ENCODE results near the gene AP4B1. TPM values are rescaled to one million over a fixed set of nuclear protein-coding genes. Genes with fewer than 3 reads are reported as not detected.
"Not testable (repeated sequence)": the region's sequence is repeated elsewhere in the genome, so short reads cannot be mapped to it uniquely, and the experiment has no call there.

AP4B1 gene
- total RNA-seq = 36.2 TPM

GRCh38 chr1:113904674-113905434, at the start of gene AP4B1, which contains the start of gene DCLRE1B:
AP4B1 (minus strand) TSS chr1:113904799; CDS start chr1:113904717, 82 bp downstream.
DCLRE1B (plus strand) TSS chr1:113905326; CDS start chr1:113905587, 261 bp downstream.
- DNase-seq = peak; percentile 98

DNA sequence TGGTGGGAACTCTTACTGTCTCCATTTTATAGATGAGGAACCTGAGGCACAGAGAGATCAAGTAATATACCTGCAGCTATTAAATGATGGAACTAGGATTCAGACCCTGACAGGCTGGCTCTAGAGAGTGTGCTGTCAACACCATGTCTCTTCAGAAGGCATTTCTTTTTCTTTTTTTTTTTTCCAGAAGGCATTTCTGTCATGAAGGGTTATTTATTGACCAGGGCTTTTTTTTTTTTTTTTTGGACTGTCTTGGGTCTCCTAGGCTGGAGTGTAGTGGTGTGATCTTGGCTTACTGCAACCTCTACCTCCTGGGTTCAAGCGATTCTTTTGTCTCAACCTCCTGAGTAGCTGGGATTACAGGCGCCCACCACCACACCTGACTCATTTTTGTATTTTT, 47.1 kb upstream of the AP4B1 start:
- DNase-seq = no peak

- DNase-seq = no peak
Measured at GRCh38 chr1:113950908-113951307, 46.3 kb upstream of the AP4B1 start.

GRCh38 chr1:113949007-113949406, 44.4 kb upstream of the AP4B1 start:
- DNase-seq = no peak

GRCh38 chr1:113948151-113948550, 43.6 kb upstream of the AP4B1 start:
- DNase-seq = not testable (repeated sequence)

DNA sequence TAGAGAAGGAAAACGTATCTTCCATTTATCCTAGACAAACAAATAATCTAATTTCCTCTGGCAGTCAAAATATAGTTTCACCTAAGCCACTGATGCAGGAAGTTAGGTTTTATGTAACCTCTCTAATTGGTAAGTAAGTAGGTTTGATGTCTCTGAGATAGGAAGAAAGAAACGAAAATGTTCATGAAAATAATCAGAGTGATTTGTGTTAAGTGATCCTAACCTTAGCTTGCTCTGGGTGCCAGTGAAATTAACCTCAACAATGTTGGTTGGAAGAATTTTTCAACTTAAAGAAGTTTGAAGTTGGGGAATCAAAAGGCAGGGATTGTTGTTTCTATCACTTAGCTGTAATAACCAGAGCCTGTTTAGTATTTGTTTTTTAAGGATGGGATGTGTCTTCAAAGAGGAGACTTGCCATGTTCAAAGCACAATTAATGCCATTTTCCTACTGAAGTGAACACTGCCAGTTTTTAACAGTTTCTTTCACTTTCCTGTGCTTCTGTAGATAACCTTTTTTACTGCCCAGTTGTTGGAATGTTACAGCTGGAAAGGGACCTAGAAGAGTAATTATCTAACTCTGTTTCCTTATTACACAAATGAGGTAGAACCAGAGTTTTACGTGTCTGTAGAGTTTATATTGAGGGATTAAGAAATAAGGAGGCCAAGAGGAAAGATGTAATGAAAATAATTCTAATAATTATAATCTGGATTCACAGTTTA, 42.9 kb upstream of the AP4B1 start:
- DNase-seq = no peak

- DNase-seq = no peak
Measured at GRCh38 chr1:113946678-113947387, 42.2 kb upstream of the AP4B1 start.

- DNase-seq = no peak
Measured at GRCh38 chr1:113946112-113946511, 41.5 kb upstream of the AP4B1 start.

GRCh38 chr1:113945329-113945728, 40.7 kb upstream of the AP4B1 start:
- DNase-seq = no peak

GRCh38 chr1:113943028-113943811, 38.6 kb upstream of the AP4B1 start:
- DNase-seq = no peak

GRCh38 chr1:113942527-113942926, 37.9 kb upstream of the AP4B1 start:
- no peak for DNase-seq

- no peak for DNase-seq
Measured at GRCh38 chr1:113941245-113941559, 36.6 kb upstream of the AP4B1 start.

- no peak for DNase-seq
Measured at GRCh38 chr1:113940365-113941244, 36.0 kb upstream of the AP4B1 start.

DNA sequence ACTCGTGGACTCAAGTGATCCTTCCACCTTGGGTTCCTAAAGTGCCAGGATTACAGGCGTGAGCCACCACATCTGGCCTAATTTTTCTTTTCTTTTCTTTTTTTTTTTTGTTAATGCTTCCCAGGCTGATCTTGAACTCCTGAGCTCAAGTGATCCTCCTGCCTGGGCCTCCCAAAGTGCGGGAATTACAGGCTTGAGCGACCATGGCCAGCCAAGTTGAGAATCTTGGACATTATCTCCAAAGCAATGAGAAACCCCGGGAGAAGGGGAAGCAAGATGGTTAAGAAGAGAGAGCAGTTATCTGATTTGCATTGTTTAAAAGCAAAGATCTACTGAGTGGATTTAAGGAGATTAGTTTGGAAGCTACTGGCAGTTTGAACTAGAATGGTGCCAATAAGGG, 33.6 kb upstream of the AP4B1 start:
- no peak for DNase-seq

DNA sequence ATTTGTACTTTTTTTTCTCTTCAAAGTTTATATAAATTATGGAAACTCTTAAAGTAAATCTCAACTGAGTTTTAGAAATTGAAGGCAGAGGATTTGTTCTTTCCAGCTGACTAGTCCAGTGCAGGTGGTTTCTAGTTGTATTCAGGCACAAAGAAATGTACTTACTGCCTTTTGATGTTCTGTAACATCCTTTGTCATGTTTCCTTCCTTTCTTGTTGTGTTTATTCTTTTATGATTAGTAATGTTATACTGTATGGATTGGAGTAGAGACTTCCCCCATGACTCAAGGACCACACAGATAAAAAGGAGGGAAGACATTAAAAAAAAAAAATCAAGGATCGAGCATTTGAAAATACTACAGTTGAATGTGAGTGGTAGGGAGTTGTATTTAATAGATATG, 32.5 kb upstream of the AP4B1 start:
- DNase-seq = no peak

- no peak for DNase-seq
Measured at GRCh38 chr1:113935970-113936369, 31.4 kb upstream of the AP4B1 start.

DNA sequence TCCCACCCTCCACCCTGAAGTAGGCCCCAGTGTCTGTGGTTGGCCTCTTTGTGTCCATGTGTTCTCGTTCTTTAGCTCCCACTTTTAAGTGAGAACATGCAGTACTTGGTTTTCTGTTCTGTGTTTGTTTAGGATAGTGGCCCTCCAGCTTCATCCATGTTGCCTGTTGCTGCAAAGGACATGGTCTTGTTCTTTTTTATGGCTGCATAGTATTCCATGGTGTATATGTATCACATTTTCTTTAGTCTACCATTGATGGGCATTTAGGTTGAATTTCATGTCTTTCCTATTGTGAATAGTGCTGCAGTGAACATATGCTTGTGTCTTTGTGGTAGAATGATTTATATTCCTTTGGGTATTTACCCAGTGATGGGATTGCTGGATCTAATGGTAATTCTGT, 30.6 kb upstream of the AP4B1 start:
- DNase-seq = no peak

DNA sequence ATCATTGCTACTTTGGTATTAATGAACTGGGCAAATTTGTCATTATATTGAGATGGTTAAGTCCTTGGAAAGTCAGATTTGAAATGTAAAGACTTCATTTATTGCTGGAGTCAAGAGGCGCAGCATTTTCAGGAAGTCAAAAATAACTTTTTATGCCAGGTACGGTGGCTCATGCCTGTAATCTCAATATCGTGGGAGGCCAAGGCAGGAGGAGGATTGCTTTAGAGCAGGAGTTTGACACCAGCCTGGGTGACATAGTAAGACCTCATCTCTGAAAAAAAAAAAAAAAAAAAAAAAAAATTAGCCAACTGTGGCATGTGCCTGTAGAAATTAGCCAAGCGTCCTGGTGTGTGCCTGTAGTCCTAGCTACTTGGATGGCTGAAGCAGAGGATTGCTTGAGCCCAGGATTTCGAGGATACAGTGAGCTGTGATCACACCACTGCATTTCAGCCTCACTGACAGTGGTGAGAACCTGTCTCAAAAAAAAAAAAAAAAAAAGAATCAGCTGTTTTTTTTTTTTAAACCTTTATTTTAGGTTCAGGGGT, 30.0 kb upstream of the AP4B1 start:
- no peak for DNase-seq

GRCh38 chr1:113934006-113934405, 29.4 kb upstream of the AP4B1 start:
- no peak for DNase-seq

DNA sequence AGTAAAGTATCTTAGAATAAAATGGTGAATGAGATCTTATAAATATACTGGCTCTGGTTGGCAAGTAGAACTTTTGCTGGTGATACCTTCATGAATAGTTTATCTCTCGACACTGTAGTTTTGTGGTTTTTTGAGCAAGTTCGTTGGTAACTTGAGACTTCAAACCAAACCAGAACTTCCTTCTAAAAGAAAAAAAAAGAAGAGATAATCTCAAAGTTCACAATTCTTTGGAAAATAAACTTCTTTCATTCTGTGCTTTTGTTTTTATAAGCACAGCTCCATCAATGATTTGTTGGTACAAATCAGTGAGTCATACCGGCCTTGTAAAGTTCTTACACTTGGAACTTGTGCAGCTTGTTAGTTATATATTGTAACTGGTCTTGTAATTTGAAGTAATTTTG, 26.9 kb upstream of the AP4B1 start:
- DNase-seq = no peak

GRCh38 chr1:113930499-113931161, 26.0 kb upstream of the AP4B1 start:
- no peak for DNase-seq

All from occipital lobe (tissue), 2 donors.